Measurements from ENCODE around the gene IFNG-AS1. TPM values are rescaled to one million over a fixed set of nuclear protein-coding genes. Genes with fewer than 3 reads are reported as not detected.

IFNG-AS1 gene
- polyA plus RNA-seq, 1 donor from 2014 or later: not detected

- Histone ChIP-seq H3K9ac (ENCODE audit: low read length) (no peak overlapping the region), H3F3A (ENCODE audit: insufficient read depth, low read length, poor library complexity, severe bottlenecking) (peaks cover 9% of the 10 kb centered on the region), H3K4me3 (ENCODE audit: low read length) (no peak overlapping the region), H3K9me2 (ENCODE audit: insufficient read depth, low read length) (no peaks in the 10 kb centered on the region), H3K4me2 (ENCODE audit: low read length) (no peak overlapping the region), H3K79me2 (replicated peaks; ENCODE audit: insufficient read depth, low read length) (no peaks in the 10 kb centered on the region), H3K36me3 (ENCODE audit: insufficient read depth, low read length) (no peaks in the 10 kb centered on the region), H2AFZ (ENCODE audit: low read depth, low read length) (no peak overlapping the region), H3K27ac (ENCODE audit: low read length) (no peak overlapping the region), H3K9me3 (ENCODE audit: low read length) (no peaks in the 10 kb centered on the region), H3K27me3 (ENCODE audit: insufficient read depth, low read depth, low read length) (no peaks in the 10 kb centered on the region), H4K20me1 (ENCODE audit: insufficient read depth) (no peaks in the 10 kb centered on the region)
- TF ChIP-seq EP300 (conservative IDR thresholded peaks at IDR 0.05; ENCODE audit: poor library complexity, severe bottlenecking): no peak
- no peak for TF ChIP-seq POLR2AphosphoS5 (IDR thresholded peaks at IDR 0.05)
- TF ChIP-seq EZH2 (IDR thresholded peaks at IDR 0.05; ENCODE audit: borderline replicate concordance, insufficient read depth, low read length, poor library complexity, severe bottlenecking): no peak
- no peak for TF ChIP-seq CTCF (IDR thresholded peaks at IDR 0.05; ENCODE audit: poor library complexity, severe bottlenecking)
- no peak for TF ChIP-seq MXI1 (conservative IDR thresholded peaks at IDR 0.05; ENCODE audit: poor library complexity, severe bottlenecking)
- no peak for TF ChIP-seq REST (IDR thresholded peaks at IDR 0.05; ENCODE audit: borderline replicate concordance)
- TF ChIP-seq TAF1 (IDR thresholded peaks at IDR 0.05; ENCODE audit: low read depth): no peak
- no peak for TF ChIP-seq RAD21 (conservative IDR thresholded peaks at IDR 0.05)
- TF ChIP-seq SMC3 (conservative IDR thresholded peaks at IDR 0.05; ENCODE audit: poor library complexity): no peak
These were observed 47.4 kb downstream of the IFNG-AS1 start for GRCh38 chr12:68036642-68037041.

- H3K27me3 ChIP-seq (ENCODE audit: insufficient read depth, low read depth, low read length): no peaks in the 10 kb centered on the region
- no peak overlapping the region for H2AFZ ChIP-seq (ENCODE audit: low read depth, low read length)
- H3K4me2 ChIP-seq (ENCODE audit: low read length): peak overlapping the region; percentile 56
- H3K9me3 ChIP-seq (ENCODE audit: low read length): no peaks in the 10 kb centered on the region
- no peaks in the 10 kb centered on the region for H3K36me3 ChIP-seq (ENCODE audit: insufficient read depth, low read length)
- H3K4me3 ChIP-seq (ENCODE audit: low read length): peak overlapping the region; percentile 35
- H3K27ac ChIP-seq (ENCODE audit: low read length): peak overlapping the region; percentile 68
- no peaks in the 10 kb centered on the region for H3K9me2 ChIP-seq (ENCODE audit: insufficient read depth, low read length)
- no peaks in the 10 kb centered on the region for H3K79me2 ChIP-seq (replicated peaks; ENCODE audit: insufficient read depth, low read length)
- H3K9ac ChIP-seq (ENCODE audit: low read length): peak overlapping the region; percentile 6
- peaks cover 9% of the 10 kb centered on the region for H3F3A ChIP-seq (ENCODE audit: insufficient read depth, low read length, poor library complexity, severe bottlenecking)
- TF ChIP-seq TAF1 (IDR thresholded peaks at IDR 0.05; ENCODE audit: low read depth) (no peak), RAD21 (conservative IDR thresholded peaks at IDR 0.05) (peak; percentile 43), MXI1 (conservative IDR thresholded peaks at IDR 0.05; ENCODE audit: poor library complexity, severe bottlenecking) (peak; percentile 45), CTCF (IDR thresholded peaks at IDR 0.05; ENCODE audit: poor library complexity, severe bottlenecking) (no peak), POLR2AphosphoS5 (IDR thresholded peaks at IDR 0.05) (peak; percentile 82), REST (IDR thresholded peaks at IDR 0.05; ENCODE audit: borderline replicate concordance) (peak; percentile 88), EP300 (conservative IDR thresholded peaks at IDR 0.05; ENCODE audit: poor library complexity, severe bottlenecking) (peak; percentile 97), SMC3 (conservative IDR thresholded peaks at IDR 0.05; ENCODE audit: poor library complexity) (peak; percentile 45), EZH2 (IDR thresholded peaks at IDR 0.05; ENCODE audit: borderline replicate concordance, insufficient read depth, low read length, poor library complexity, severe bottlenecking) (no peak)
- no peaks in the 10 kb centered on the region for H4K20me1 ChIP-seq (ENCODE audit: insufficient read depth)
These were observed 48.5 kb downstream of the IFNG-AS1 start for GRCh38 chr12:68037616-68038255.
